Ovary (tissue), 9 donors: ENCODE measurements around the gene ZNF106. TPM values are rescaled to one million over a fixed set of nuclear protein-coding genes. Genes with fewer than 3 reads are reported as not detected.

ENCODE experiments used
- DNase-seq, 5 donors: peaks; one replicate each; pipeline ENCODE4 v3.0.0-alpha.2; 2019 to 2020
- H3K27ac ChIP-seq, 2 donors: fragments of 200-600 bp; one replicate each; pipeline versions ENCODE4 v1.5.1 to v1.8.0; 2019 to 2022
- H3K27me3 ChIP-seq: fragments of 200-600 bp; one replicate; pipeline ENCODE4 v1.8.0; 2022
- H3K36me3 ChIP-seq: fragments of 200-600 bp; sonication (generic); one replicate; pipeline ENCODE4 v1.5.1; 2019
- H3K4me1 ChIP-seq: one replicate; pipeline ENCODE4 v1.8.1; 2013; ENCODE audit warnings: mild to moderate bottlenecking, moderate library complexity; ENCODE audit not compliant: insufficient read depth
- H3K4me3 ChIP-seq: fragments of 200-600 bp; sonication (generic); one replicate; pipeline ENCODE4 v1.5.1; 2017
- H3K9me3 ChIP-seq, 2 donors: fragments of 200-600 bp in 1 of 2; sonication (generic) in 1 of 2; one replicate each; pipeline versions ENCODE4 v1.5.1 to v1.8.1; 2013 to 2019; ENCODE audit warnings: mild to moderate bottlenecking in 1 of 2, moderate library complexity in 1 of 2
- CTCF ChIP-seq, 3 donors: fragments of 450-650 bp in 2 of 3; fragments of 200-600 bp in 1 of 3; IDR thresholded peaks; one replicate each; pipeline versions ENCODE4 v1.5.1 to v1.8.0; 2016 to 2022; ENCODE audit warnings: antibody characterized with exemption in 3 of 3, mild to moderate bottlenecking in 1 of 3
- EP300 ChIP-seq: sonication (generic); formaldehyde crosslinking; IDR thresholded peaks from one replicate; pipeline ENCODE4 v1.6.1; 2017; ENCODE audit warnings: antibody characterized with exemption
- POLR2A ChIP-seq: fragments of 450-650 bp; IDR thresholded peaks from one replicate; pipeline ENCODE4 v1.6.1; 2017; ENCODE audit warnings: antibody characterized with exemption, mild to moderate bottlenecking, moderate library complexity
- WGBS, 3 donors: extraction: QIAGEN DNeasy Blood & Tissue Kit in 1 of 3; methylation state at CpG; one replicate each; pipeline versions ENCODE4 v1.1.5 to v1.1.7; 2013 to 2017; 5-methylcytosine and 5-hydroxymethylcytosine counted together
- intact Hi-C, 4 donors: fragments of 100-400 bp; cut with DNase I; formaldehyde crosslinking; loops; one replicate each; pipeline versions ENCODE4 v1.11.0 to v1.15.1; 2022 to 2023
- polyA plus RNA-seq, 2 donors: library from polyadenylated mRNA; stranded (reverse); fragments of 200-250 nt in 1 of 2; fragments of 350-450 nt in 1 of 2; fragmentation: Illumina TruSeq in 1 of 2; extraction: RNeasy Lipid Tissue Mini Kit (QIAGEN cat#74804) in 1 of 2; gene quantifications; one replicate each; pipeline ENCODE4 v1.2.3, GENCODE V29; 2013 to 2014
- total RNA-seq, 7 donors: library from RNA; depleted of rRNA in 2 of 7; stranded (reverse); fragments of >200 nt in 2 of 7; fragmentation: NEBNext Ultra II Directional in 3 of 7; extraction: Animal tissue kit (Norgen Biotek cat#: 25700) in 3 of 7; gene quantifications; one replicate each; pipeline versions ENCODE4 v1.1.0 to v1.2.4, GENCODE V29; 2016 to 2023
- donor health status: DM: no; HTN: no; CAD: no; lungs with moderate emphysema.
- donor health status: DM: no; HTN: no; CAD: no.
- donor health status: Bipolar disorder and iron deficiency.
- donor health status: DM: yes; HTN: yes; CAD: no.
- donor health status: DM: no; HTN: no; CAD: no.
- donor health status: DM: yes; HTN: yes; CAD: no.

Gene ZNF106
- total and polyA plus RNA-seq, 9 donors: 12.2 to 59.0 (median 43.4) TPM

GRCh38 chr15:42405863-42406482, 85.0 kb downstream of the ZNF106 start:
- Histone ChIP-seq H3K9me3 (no peaks in the 10 kb centered on the region), H3K36me3 (no peaks in the 10 kb centered on the region), H3K4me3 (no peak overlapping the region), H3K27ac (no peak overlapping the region), H3K4me1 (no peaks in the 10 kb centered on the region), H3K27me3 (no peaks in the 10 kb centered on the region)
- no peak for DNase-seq
- TF ChIP-seq CTCF (IDR thresholded peaks at IDR 0.05) (no peak), EP300 (no peak), POLR2A (no peak)
- intact Hi-C loops: no loop called here
- 47 to 53% (median 48%) methylated on average over 6 of the region's 6 CpGs for WGBS, 3 donors

- no peak for DNase-seq
- H3K36me3 ChIP-seq: no peaks in the 10 kb centered on the region
- H3K4me1 ChIP-seq: no peaks in the 10 kb centered on the region
- intact Hi-C loops: no loop called here
- TF ChIP-seq CTCF (IDR thresholded peaks at IDR 0.05) (no peak), EP300 (no peak), POLR2A (no peak)
- H3K4me3 ChIP-seq: no peak overlapping the region
- no peaks in the 10 kb centered on the region for H3K27me3 ChIP-seq
- WGBS, 3 donors: 78 to 90% (median 82%) methylated on average over 12 of the region's 12 CpGs
- H3K9me3 ChIP-seq: no peaks in the 10 kb centered on the region
- no peak overlapping the region for H3K27ac ChIP-seq
These were observed 86.3 kb downstream of the ZNF106 start for GRCh38 chr15:42404461-42405235.

GRCh38 chr15:42403389-42403788, 87.6 kb downstream of the ZNF106 start:
- H3K9me3 ChIP-seq: no peaks in the 10 kb centered on the region
- no peaks in the 10 kb centered on the region for H3K4me1 ChIP-seq
- no peak for DNase-seq
- 88 to 95% (median 93%) methylated on average over 7 of the region's 7 CpGs for WGBS, 3 donors
- TF ChIP-seq EP300 (no peak), POLR2A (no peak), CTCF (IDR thresholded peaks at IDR 0.05) (no peak)
- intact Hi-C loops: no loop called here
- no peak overlapping the region for H3K4me3 ChIP-seq
- no peaks in the 10 kb centered on the region for H3K36me3 ChIP-seq
- H3K27me3 ChIP-seq: no peaks in the 10 kb centered on the region
- no peak overlapping the region for H3K27ac ChIP-seq

GRCh38 chr15:42402455-42403205, 88.3 kb downstream of the ZNF106 start:
- H3K9me3 ChIP-seq: no peaks in the 10 kb centered on the region
- H3K27me3 ChIP-seq: no peaks in the 10 kb centered on the region
- intact Hi-C loops: no loop called here
- no peaks in the 10 kb centered on the region for H3K4me1 ChIP-seq
- H3K4me3 ChIP-seq: no peak overlapping the region
- no peak overlapping the region for H3K27ac ChIP-seq
- no peak for DNase-seq
- H3K36me3 ChIP-seq: no peaks in the 10 kb centered on the region
- WGBS, 3 donors: 85 to 89% (median 87%) methylated on average over 15 of the region's 15 CpGs
- TF ChIP-seq POLR2A (no peak), EP300 (no peak)
